K562 (cell line): Measurements from ENCODE around the gene DYRK1A. TPM values are rescaled to one million over a fixed set of nuclear protein-coding genes. Genes with fewer than 3 reads are reported as not detected.

Experiments
- CHAMP1 ChIP-seq: fragments of 450-650 bp; IDR thresholded peaks from 2 replicates; pipeline ENCODE4 v1.6.1; 2016; ENCODE audit warnings: mild to moderate bottlenecking
- JUND ChIP-seq, 2 experiments: IDR thresholded peaks; 2 replicates in 1 of 2; 3 replicates in 1 of 2; pipeline ENCODE4 v1.6.1; 2011; ENCODE audit warnings: borderline replicate concordance in 2 of 2, low read depth in 2 of 2, low read length in 2 of 2, improper control_type of control experiment in 1 of 2, missing biosample characterization in 1 of 2, missing genetic modification characterization in 1 of 2, missing genetic modification reagents in 1 of 2
- MTF1 ChIP-seq: fragments of 250-450 bp; sonication (Bioruptor Pico); IDR thresholded peaks from 2 replicates; pipeline ENCODE4 v1.9.0; 2021; ENCODE audit warnings: moderate library complexity, mild to moderate bottlenecking, inconsistent platforms, borderline replicate concordance
- SMARCB1 ChIP-seq: IDR thresholded peaks from 2 replicates; pipeline ENCODE4 v1.6.1; 2011; ENCODE audit warnings: improper control_type of control experiment, low read depth; ENCODE audit not compliant: insufficient read length
- SRSF9 ChIP-seq: fragments of 200-400 bp; formaldehyde crosslinking; IDR thresholded peaks from 2 replicates; pipeline ENCODE4 v1.6.1; 2017; ENCODE audit warnings: low read depth, low read length, borderline replicate concordance
- TCFL5 ChIP-seq: fragments of 250-450 bp; sonication (Bioruptor Pico); conservative IDR thresholded peaks from 2 replicates; pipeline ENCODE4 v1.6.1; 2021; ENCODE audit warnings: mild to moderate bottlenecking, moderate library complexity, matching md5 sums
- U2AF1 ChIP-seq: fragments of 200-400 bp; formaldehyde crosslinking; optimal IDR thresholded peaks from 2 replicates; pipeline ENCODE3; 2017; ENCODE audit warnings: mild to moderate bottlenecking, low read depth, low read length, moderate library complexity
- ZFPM2 ChIP-seq: fragments of 250-450 bp; sonication (Bioruptor Pico); IDR thresholded peaks from 2 replicates; pipeline ENCODE4 v1.5.1; 2022; ENCODE audit warnings: mild to moderate bottlenecking
- ZHX1 ChIP-seq: fragments of 150-350 bp; conservative IDR thresholded peaks from 2 replicates; pipeline ENCODE4 v1.6.1; 2014; ENCODE audit warnings: low read length
- ZKSCAN1 ChIP-seq: fragments of 150-350 bp; IDR thresholded peaks from 2 replicates; pipeline ENCODE4 v1.6.1; 2016; ENCODE audit warnings: low read depth, low read length
- ZNF124 ChIP-seq: sonication (generic); formaldehyde crosslinking; IDR thresholded peaks from 2 replicates; pipeline ENCODE4 v1.8.1; 2022; ENCODE audit warnings: missing genetic modification reagents
- ZNF408 ChIP-seq: fragments of 250-450 bp; sonication (Bioruptor Pico); IDR thresholded peaks from 2 replicates; pipeline ENCODE4 v1.4.0; 2020; ENCODE audit warnings: low read depth, mild to moderate bottlenecking, moderate library complexity
- polyA plus RNA-seq, 8 experiments: library from polyadenylated mRNA; depleted of rRNA in 4 of 8; stranded (reverse) in 5 of 8; unstranded in 3 of 8; fragments of >200 nt; fragmentation: Nextera tagmentation in 2 of 8; fragmentation: Illumina TruSeq in 1 of 8; extraction: Ambion mirVana in 2 of 8; extraction: Trizol in 1 of 8; gene quantifications; 2 replicates each; pipeline versions ENCODE4 v1.2.1 to v1.2.3, GENCODE V29; 2011 to 2014; ENCODE audit warnings: inconsistent platforms in 1 of 8, missing spikeins in 1 of 8
- total RNA-seq, 7 experiments: library from RNA; depleted of rRNA in 6 of 7; stranded (reverse); fragments of >200 nt in 6 of 7; fragmentation: Illumina TruSeq in 2 of 7; extraction: Trizol in 2 of 7; gene quantifications; 2 replicates each; pipeline versions ENCODE4 v1.2.1 to v1.2.3, GENCODE V29; 2011 to 2021; ENCODE audit warnings: low replicate concordance in 1 of 7
- TF ChIP-seq, protein P1 (sequence below): fragments of 450-650 bp; IDR thresholded peaks from 2 replicates; pipeline ENCODE4 v1.6.1; 2017; ENCODE audit warnings: antibody characterized with exemption, mild to moderate bottlenecking
- TF ChIP-seq, protein P2 (sequence below), 2 experiments: fragments of 450-650 bp in 1 of 2; sonication (generic) in 1 of 2; formaldehyde crosslinking in 1 of 2; IDR thresholded peaks in 1 of 2; conservative IDR thresholded peaks in 1 of 2; 2 replicates each; pipeline versions ENCODE4 v1.6.1 to v1.8.1; 2016 to 2023; ENCODE audit warnings: mild to moderate bottlenecking in 2 of 2, moderate library complexity in 2 of 2, inconsistent platforms in 1 of 2, missing genetic modification reagents in 1 of 2

DYRK1A gene
- total and polyA plus RNA-seq, 9 of the 15 experiments (the other 6 are each of a cell fraction or from before 2014, with no cell fraction given), result 3.7 to 64.8 (median 42.3) TPM

- TF ChIP-seq ZKSCAN1, result peak; percentile 14; the same call in 1 of the 2 replicates
- TF ChIP-seq JUND (IDR thresholded peaks at IDR 0.05; ENCODE audit: borderline replicate concordance, low read depth, low read length), result peak; percentile 79
- peak; percentile 44; the same call in 1 of the 3 replicates for TF ChIP-seq JUND (tag; IDR thresholded peaks at IDR 0.05; ENCODE audit: borderline replicate concordance, low read depth, low read length)
- TF ChIP-seq, protein P1, sequence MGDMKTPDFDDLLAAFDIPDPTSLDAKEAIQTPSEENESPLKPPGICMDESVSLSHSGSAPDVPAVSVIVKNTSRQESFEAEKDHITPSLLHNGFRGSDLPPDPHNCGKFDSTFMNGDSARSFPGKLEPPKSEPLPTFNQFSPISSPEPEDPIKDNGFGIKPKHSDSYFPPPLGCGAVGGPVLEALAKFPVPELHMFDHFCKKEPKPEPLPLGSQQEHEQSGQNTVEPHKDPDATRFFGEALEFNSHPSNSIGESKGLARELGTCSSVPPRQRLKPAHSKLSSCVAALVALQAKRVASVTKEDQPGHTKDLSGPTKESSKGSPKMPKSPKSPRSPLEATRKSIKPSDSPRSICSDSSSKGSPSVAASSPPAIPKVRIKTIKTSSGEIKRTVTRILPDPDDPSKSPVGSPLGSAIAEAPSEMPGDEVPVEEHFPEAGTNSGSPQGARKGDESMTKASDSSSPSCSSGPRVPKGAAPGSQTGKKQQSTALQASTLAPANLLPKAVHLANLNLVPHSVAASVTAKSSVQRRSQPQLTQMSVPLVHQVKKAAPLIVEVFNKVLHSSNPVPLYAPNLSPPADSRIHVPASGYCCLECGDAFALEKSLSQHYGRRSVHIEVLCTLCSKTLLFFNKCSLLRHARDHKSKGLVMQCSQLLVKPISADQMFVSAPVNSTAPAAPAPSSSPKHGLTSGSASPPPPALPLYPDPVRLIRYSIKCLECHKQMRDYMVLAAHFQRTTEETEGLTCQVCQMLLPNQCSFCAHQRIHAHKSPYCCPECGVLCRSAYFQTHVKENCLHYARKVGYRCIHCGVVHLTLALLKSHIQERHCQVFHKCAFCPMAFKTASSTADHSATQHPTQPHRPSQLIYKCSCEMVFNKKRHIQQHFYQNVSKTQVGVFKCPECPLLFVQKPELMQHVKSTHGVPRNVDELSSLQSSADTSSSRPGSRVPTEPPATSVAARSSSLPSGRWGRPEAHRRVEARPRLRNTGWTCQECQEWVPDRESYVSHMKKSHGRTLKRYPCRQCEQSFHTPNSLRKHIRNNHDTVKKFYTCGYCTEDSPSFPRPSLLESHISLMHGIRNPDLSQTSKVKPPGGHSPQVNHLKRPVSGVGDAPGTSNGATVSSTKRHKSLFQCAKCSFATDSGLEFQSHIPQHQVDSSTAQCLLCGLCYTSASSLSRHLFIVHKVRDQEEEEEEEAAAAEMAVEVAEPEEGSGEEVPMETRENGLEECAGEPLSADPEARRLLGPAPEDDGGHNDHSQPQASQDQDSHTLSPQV, result no peak
- TF ChIP-seq, protein P2, sequence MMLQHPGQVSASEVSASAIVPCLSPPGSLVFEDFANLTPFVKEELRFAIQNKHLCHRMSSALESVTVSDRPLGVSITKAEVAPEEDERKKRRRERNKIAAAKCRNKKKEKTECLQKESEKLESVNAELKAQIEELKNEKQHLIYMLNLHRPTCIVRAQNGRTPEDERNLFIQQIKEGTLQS (IDR thresholded peaks at IDR 0.05), result peak; percentile 64; the same call in 1 of the 2 replicates
- TF ChIP-seq, protein P2 (CRISPR knock-in tag; conservative IDR thresholded peaks at IDR 0.05), result peak; percentile 57; the same call in 1 of the 2 replicates
- TF ChIP-seq MTF1 (CRISPR knock-in tag), result no peak
- no peak for TF ChIP-seq ZNF124
- TF ChIP-seq ZHX1, result no peak
- TF ChIP-seq SRSF9, result no peak
- no peak for TF ChIP-seq ZFPM2 (CRISPR knock-in tag)
- no peak for TF ChIP-seq CHAMP1
- no peak for TF ChIP-seq TCFL5 (CRISPR knock-in tag)
- TF ChIP-seq ZNF408, result no peak
- TF ChIP-seq SMARCB1, result no peak
- TF ChIP-seq U2AF1, result peak; percentile 86
Measured at GRCh38 chr21:37366482-37367316, at the start of gene DYRK1A (continued).
